ENCODE data around the gene IL23R.
A peak's percentile ranks its signal among the peaks of the same experiment; 100 is the strongest.
"Not testable (repeated sequence)": the region's sequence is repeated elsewhere in the genome, so short reads cannot be mapped to it uniquely, and the experiment has no call there.

The IL23R gene

DNA sequence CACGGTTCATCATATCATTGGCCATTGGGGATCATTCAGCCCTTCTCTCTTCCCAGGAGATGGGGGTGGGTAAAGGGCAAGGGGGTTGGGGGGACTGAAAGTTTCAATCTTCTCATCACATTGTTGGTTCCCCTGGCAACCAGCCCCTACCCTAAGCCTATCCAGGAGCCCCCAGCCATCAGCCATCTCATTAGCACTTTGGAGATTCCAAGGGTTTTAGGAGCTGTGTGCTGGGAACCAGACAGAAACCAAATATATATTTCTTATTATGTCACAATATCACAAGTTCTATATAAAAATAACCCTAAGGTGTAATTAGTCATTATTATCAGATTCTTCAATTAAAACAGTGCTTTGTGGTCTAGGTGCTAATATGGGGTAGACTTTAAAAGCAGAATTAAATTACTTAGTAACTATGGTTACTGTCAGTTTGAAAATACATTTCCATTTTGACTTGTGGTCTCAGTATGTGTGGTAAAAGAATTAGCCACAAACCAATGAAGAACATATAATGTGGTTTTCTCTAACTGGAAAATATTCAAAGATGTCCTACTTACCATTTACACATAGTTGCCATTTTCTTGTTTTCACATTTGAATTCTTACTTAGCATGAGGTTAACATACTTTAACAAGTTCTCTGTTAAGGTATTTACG lies 28.1 kb downstream of the IL23R start:
- no peak for DNase-seq

DNA sequence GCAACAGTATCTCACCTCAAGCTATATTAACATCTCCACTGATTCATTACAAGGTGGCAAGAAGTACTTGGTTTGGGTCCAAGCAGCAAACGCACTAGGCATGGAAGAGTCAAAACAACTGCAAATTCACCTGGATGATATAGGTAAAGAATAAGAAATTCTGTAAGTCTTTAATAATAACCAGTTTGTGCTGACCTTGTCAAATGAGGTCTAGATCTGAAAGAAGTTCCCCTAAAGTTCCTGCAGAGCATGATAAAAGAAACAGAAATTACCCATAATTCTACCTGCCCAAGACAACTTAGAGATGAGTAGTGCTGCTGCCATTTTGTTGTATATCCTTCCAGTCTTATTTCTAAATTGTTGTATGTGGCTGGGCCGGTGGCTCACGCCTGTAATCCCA lies 34.5 kb downstream of the IL23R start:
- DNase-seq: no peak

DNA sequence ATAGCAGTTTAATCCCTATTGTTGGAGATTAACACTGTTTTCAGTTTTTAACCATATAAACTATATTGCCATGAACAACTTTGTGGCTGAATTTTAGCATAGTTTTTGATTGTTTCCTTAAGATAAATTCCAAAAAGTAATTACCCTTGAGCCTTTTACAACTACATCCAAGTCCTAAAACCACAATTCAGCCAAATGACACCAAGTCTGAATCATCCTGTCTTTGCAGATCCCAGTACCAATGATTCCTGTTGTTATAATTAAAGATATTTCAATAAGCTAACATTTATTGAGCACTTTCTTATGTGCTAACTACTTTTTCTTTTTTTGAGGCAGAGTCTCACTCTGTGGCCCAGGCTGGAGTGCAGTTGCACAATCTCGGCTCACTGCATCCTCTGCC lies 35.6 kb downstream of the IL23R start:
- no peak for DNase-seq

DNA sequence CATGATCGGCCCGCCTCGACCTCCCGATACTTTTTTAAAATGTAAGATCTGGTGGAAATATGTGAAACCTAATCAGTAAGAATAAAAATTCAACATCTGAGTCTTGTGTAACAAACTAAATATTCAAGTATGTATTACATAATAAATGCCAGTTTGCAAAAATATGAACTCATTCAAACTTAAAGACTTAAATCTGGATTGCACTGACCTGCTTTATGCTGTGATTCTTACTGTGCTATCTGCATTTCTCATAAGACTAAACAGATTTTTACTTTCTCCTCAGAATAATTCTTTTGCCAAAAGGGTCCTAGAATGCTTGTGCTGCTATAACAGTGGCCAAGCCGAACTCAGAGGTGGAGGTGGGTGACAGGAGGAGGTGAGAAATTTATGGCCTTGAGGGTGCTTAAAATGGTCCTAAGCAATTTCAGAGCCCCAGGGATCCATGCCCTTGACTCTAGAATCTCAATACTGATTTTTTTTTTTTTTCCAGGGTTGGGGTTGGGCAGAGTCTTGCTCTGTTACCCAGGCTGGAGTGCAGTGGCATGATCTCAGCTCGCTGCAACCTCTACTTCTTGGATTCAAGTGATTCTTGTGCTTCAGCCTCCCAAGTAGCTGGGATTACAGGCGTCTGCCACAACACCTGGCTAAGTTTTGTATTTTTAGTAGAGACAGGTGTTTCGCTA lies 38.2 kb downstream of the IL23R start:
- DNase-seq: no peak

DNA sequence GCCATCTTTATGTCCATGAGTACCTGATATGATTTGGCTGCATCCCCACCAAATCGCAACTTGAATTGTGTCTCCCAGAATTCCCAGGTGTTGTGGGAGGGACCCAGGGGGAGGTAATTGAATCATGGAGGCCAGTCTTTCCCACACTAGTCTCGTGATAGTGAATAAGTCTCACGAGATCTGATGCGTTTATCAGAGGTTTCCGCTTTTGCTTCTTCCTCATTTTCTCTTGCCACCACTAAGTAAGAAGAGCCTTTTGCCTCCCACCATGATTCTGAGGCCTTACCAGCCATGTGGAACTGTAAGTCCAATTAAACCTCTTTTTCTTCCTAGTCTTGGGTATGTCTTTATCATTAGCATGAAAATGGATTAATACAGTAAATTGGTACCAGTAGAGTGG lies 41.1 kb downstream of the IL23R start:
- not testable (repeated sequence) for DNase-seq

DNA sequence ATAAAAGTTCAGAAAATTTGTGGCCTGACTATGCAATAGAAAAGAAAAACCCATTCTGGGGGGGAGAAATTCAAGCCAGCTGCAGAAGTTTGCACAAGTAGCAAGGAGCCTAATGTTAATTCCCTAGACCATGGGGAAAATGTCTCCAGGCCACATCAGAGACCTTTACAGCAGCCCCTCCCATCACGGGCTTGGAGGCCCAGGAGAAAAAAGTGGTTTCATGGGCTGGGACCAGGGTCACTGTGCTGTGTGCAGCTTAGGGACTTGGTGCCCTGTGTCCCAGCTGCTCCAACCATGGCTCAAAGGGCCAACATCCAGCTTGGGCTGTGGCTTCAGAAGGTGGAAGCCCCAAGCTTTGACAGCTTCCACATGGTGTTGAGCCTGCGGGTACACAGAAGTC lies 42.0 kb downstream of the IL23R start:
- no peak for DNase-seq

DNA sequence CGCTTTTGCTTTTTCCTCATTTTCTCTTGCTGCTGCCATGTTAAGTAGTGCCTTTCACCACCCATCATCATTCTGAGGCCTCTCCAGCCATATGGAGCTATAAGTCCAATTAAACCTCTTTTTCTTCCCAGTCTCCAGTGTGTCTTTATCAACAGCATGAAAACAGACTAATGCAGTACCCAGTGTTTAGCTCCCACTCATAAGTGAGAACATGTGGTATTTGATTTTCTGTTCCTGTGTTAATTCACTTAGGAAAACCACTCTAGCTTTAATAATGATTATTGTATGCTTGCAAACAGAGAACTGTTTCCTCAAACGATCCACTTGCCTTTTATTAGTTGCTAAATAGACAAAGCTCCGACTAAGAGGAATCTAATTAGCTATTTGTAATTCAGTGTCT lies 43.3 kb downstream of the IL23R start:
- no peak for DNase-seq

DNA sequence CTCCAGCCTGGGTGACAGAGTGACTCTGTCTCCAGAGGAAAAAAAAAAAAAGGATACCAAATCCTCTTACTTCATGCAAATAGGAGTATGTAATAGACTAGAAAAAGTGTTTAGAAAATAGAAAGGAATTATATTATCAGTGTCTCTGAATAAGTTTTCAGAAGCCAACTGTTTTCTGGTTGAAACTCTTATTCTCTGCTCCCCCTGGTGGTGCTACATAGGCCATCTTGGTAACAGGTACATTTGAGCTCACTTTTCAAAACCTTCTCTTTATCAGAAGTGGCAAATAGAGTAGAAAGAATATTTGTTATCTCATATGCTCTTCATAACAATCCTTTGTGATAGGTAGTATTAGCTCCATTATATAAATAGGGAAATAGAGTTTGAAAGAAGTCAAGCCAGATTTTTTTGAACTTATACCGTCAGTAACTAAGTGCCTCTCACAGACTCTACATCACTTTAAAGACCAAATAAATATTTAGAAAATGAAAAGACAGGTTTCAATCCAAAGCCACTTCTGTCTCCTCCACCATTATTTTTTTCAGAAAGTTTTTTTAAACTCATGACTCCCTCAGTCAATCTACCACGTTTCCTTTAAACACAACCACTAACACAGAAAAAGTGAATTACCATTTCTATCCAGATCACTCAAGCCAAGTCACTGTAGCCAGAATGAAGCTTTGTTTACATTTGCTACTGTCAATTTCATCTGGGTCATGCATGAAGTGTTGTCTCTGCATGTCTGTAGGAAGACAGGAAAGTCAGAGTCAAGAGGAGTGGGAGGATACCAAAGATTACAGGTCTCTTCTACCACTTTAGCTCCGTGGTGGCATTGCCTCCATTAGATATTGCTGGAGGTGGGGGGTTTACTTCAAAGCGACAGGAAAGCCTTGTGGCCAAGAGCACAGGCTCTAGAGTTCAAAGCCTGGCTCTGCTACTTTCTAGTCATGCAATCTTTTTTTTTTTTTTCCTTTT lies 45.6 kb downstream of the IL23R start:
- no peak for DNase-seq

DNA sequence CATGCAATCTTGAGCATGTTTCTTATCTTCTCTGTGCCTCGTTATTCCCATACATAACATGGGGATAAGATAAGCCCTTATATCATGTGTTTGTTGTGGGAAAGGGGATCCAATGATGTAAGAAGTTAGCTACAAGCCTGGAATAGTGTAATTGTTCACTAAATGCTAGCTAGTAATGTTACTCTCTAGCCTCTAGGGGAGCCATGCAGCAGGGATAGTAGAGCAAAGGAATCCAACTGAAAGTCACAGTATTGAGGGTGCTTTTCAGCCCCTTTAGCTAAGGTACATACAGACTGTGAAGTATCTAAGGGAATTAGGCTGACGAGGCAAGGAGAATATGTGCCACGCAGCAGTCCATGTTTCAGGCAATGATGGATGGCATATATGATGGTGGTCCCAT lies 46.9 kb downstream of the IL23R start:
- no peak for DNase-seq

DNA sequence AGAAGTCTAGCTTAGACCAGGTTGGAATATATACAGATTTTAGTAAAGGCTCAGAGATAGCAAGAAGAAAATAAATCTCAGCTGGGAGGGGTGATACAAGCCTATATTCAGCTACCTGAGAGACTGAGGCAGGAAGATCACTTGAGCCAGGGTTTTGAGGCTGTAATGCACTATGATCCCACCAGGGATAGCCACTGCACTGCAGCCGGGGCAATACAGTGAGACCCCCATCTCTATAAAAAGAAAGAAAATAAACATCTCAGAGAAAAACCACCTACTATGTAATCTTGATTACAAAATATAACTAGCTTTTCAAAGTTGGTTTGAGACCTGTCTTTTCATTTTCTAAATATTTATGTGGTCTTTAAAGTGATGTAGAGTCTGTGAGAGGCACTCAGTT lies 47.7 kb downstream of the IL23R start:
- no peak for DNase-seq

DNA sequence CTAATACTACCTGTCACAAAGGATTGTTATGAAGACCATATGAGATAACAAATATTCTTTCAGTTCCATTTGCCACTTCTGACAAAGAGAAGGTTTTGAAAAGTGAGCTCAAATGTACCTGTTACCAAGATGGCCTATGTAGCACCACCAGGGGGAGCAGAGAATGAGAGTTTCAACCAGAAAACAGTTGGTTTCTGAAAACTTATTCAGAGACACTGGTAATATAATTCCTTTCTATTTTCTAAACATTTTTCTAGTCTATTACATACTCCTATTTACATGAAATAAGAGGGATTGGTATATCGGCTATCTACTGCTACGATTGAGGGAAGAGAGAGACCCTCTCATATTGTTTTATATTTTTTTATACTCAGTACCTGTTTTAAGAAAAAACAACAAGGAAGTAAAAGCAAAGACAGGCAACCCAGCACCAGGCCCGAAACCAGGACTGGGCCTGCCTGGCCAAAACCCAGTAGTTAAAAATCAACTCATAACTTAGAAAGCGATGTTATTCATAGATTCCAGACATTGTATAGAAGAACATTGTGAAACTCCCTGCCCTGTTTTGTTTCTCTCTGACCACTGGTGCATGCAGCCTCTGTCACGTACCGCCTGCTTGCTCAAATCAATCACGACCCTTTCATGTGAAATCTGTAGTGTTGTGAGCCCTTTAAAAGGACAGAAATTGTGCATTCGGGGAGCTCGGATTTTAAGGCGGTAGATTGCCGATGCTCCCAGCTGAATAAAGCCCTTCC lies 48.3 kb downstream of the IL23R start:
- DNase-seq: peak; percentile 39

DNA sequence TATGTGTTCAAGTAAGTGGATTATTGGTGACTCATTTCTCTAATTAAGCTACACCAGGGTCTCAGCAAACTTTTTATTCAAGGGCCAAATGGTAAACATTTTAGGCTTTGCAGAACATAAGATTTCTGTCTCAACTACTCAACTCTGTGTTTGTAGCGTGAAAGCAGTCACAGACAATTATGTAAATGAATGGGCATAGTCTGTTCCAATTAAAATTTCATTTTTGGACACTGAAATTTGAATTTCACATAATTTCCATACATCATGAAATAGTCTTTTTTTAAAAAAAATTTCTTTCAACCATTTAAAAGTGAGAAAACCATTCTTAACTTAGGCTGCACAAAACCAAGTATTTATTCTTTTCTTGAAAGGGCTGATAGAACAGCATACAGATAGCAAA lies 50.1 kb downstream of the IL23R start:
- DNase-seq: no peak

DNA sequence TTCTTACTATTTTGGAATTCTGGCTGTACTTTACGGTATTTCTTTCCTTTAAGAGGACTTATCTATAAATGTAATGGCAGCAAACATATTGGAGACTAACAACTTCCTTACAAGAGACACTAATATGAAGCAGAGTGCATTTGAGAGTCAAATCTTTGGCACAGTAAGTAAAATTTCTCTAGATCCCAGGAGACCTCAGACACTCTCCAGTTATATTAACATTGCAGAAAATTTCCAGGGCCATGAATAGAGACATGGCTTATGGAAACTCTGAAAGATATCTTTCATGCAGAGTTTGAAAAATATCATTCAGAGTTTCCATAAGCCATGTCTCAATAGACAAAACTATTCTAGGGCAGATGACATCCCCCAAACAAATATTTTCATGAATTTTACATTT lies 51.2 kb downstream of the IL23R start:
- no peak for DNase-seq

DNA sequence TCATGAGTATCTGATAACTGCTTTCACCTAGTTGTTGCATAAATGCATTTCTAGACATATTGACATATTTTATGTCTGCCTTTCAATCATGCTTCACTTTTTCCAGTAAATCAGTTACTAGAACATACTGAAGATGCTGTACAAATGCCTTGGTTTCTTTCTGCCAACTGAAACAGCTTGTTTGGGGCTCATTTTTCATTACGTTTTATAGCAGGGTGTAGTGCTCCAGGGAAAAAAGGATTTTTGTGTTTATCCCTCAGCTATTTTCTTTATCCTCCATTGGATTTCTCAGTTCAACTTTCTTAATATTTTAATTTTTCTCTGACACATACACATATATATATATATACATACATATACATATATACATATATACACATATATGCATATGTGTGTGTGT lies 51.7 kb downstream of the IL23R start:
- no peak for DNase-seq

DNA sequence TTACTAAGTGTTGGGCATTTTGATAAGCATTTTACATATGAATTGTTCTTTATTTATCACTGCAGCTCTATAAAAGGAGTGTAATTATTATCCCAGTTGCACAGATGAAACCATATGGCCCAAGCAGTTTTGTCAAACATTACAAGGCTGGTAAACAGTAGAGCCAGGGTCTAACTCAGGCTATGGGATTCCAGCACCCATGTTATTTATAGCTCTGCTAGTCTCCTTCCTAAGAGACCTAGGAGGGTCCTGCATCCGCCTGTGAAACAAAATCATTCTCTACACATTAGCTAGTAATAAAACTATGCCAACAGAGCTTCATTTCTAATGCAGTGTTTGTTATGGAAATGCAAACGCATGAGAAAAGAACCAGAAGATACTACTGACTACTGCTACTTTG lies 58.6 kb downstream of the IL23R start:
- DNase-seq: no peak

DNA sequence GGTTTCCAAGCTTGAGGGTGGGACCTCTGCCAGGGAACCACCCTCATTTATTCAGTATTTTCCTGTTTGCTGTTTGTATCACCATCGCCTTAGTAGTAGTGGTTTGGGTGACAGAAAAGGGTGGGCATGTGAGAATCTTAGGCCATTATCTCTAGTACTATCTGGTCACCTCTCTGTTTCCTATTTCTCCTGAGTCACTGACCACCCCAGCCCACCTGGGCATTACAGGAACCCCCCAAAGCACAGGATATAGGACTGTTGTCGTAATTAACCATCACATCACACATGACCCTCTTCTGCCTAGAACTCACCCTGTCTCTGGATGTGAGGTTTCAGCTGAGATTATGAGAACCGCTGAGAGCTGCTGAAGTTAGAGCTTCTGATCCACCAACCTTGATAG lies 60.4 kb downstream of the IL23R start:
- peak; percentile 17 for DNase-seq

DNA sequence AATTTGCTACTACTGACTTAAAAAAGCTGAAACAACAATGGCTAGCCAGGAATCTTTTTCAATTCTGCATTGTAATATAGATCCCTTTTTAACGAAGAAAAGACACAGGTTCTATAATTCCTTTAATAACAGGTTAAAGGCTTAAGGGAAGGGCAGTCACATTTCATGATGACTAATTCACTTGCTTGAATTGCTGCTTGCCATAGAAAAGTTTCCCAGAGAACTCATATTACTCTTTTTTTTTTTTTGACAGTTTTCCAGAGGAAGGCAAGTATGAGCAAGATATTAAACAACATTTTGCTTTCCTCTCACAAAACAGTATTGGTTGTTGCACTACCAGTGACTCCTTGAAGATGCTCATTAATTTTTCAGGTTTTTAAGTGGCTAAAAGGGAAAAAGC lies 60.9 kb downstream of the IL23R start:
- no peak for DNase-seq

DNA sequence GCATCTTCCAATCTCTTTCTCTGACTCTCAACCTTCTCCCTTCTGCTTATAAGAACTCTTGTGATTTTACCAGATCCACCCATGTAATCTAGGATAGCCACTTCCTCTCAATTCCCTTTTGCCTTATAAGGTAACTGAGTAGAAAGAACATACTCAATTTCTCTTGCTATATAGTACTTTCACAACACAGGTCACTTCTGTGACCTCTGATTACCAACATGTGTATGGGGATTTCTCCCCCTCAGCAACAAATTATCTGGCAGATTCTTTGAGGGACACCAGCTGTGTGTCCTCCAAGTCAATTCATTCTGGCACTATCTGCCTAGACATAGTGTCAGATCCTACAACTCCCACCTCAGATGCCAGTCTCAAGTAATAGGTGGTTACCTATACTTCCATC lies 62.5 kb downstream of the IL23R start:
- no peak for DNase-seq

DNA sequence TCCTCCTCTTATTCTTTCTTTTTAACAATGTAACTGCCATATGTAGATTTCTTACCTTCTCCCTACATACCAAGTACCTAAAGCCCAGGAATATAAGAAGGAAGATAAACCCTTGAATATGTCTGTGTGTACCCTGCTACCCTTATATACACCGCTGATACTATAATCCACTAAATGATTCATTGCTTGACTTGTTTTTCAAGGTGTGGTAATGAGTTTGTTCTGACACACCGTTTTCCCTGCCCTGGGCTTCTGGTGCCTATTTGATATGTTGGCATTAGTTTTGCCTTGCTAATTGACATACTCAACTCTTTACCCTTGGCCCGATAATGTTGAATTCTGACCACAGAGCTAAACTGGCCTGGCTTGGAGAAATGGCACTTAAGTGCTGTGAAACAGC lies 64.3 kb downstream of the IL23R start:
- no peak for DNase-seq

DNA sequence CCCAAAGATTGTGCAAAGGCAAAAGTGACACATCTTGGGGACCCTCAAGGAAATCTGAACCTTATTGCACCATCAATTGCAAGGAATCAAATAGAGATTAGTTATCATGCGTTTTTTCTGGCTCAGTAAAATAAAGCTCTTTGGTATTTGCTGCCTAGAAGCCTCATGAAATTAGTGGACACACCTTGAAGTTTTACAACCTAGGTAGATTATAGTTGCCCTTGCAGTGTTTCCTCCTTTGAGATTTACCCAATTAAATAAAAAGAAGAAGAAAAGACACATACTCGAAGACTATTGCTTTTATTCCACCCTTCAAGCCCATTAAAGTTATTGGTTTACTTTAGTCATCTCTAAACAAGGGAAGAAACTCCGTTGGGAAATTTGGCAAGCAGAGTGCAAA lies 70.0 kb downstream of the IL23R start:
- DNase-seq: no peak

DNA sequence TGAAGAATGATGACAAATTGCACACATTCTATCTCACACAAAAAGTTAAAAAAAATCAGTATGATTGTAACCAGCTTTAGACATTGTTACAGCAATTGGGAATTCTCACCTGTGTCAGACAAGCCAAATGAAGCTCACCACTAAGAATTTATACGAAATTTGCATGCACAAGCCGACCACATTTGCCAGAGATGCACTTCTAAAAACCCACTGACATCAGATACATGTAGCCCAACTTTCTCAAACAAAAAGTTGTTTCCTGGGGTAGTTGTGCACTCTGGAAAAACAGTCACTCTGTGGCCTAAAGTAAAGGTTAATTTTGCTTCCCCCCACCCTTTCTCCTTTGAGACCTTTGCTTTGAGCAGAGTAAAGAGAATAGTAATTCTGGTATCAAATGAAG lies 73.5 kb downstream of the IL23R start:
- no peak for DNase-seq

DNA sequence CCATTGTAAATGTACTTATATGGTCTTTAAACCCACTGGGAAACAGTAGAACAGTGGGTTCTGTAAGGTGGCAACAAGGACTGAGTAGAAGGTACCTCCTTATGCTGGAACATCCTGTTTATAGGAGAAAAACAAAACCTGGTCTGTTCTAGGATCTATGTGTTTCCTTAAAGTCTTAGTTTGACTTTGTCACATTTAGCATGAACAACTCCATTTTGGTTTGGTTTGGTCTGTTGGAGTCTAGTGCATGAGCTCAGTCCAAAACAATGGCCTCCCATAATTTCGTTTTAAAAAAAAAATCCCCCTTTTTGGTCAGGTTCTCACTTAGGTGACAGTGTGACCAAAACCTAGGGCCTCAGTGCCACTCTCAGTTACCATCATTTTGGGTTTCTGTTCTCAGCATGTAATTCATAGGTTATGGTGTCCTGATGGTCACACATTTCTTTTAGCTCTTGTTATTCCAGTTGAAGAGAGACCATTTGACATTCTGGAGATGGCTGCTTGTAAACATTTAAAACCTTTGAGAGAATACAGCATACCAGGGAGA lies 75.0 kb downstream of the IL23R start:
- DNase-seq: no peak

DNA sequence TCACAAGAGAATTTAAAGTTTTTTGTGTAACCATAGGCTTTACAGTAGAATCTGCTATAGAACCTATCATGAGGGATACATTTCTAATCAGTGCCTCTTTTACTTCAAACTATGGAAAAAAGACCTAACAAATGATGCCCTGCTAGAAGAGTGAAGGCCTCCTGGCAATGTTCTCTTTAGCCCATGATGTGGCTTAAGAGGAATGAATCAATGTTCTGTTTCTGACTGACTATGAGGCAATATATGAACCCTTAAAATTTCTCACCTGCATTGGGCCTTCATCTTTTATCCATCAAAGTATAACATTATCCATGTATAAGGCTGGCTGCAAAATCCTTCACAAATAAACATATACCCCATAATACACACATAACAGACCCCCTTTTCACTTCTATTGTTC lies 75.8 kb downstream of the IL23R start:
- no peak for DNase-seq
